Activated effector memory CD4-positive, alpha-beta T cell treated with anti-CD3 and anti-CD28 coated beads, Interleukin-2, amount 50 U/mL, for 16 hours (primary cell): Measurements from ENCODE around the gene ZSCAN31.
"Not testable (repeated sequence)": the region's sequence is repeated elsewhere in the genome, so short reads cannot be mapped to it uniquely, and the experiment has no call there.

ENCODE experiments used
- DNase-seq: peaks from one replicate; pipeline ENCODE4 v3.0.0-alpha.2; 2020

Gene ZSCAN31

DNA sequence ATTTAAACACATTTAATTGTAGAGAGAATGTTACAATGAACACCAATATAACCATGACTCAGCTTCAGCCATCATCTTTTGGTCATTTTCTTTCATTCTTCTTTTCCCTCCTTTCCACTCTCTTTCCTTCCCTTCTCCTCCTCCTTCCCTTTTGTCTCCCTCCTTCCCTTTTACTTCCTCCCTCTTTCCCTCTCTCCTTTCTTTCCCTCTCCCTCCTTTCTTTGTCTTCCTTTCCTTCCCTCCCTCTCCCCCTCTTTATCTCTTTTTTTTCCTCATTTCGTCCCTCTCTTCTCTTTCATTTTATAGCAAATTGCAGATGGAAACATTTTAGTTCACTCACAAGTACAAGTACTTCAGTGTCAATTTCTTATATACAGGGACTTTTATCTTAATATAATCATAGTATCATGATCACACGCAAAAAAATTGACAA is 15.6 kb upstream of the ZSCAN31 start:
- no peak for DNase-seq

GRCh38 chr6:28351087-28351486 is 15.1 kb upstream of the ZSCAN31 start:
- no peak for DNase-seq

- peak; percentile 95 for DNase-seq
These were observed 14.2 kb upstream of the ZSCAN31 start, which contains the start of gene ZKSCAN3 for GRCh38 chr6:28349892-28350737. Gene ZKSCAN3, plus strand, starts transcription at chr6:28349947. Its CDS starts 9,640 bp downstream, at chr6:28359587.

- DNase-seq, result no peak
These were observed 13.5 kb upstream of the ZSCAN31 start for GRCh38 chr6:28349344-28349891.

- DNase-seq, result no peak
These were observed 11.2 kb upstream of the ZSCAN31 start for GRCh38 chr6:28347119-28347518.

DNA sequence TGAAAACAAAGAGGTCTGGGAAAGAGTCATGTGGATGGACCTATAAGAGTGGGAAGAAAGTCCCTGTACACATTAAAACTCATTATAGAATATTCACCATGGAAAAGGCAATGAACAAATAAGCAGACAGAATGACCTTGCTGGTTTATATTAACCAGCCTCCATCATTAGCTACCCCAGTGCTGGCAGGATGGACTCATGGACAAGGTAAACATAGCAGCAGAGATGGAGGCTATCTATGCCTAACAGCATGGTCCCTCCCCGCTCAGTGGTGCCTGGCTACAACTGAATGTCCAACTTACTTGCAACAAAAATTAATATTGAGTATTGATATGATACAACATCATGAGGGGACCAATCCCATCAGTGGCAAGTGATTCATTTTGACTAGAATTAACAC is 9.3 kb upstream of the ZSCAN31 start:
- DNase-seq, result no peak

- DNase-seq, result no peak
These were observed 8.1 kb upstream of the ZSCAN31 start for GRCh38 chr6:28343898-28344677.

DNA sequence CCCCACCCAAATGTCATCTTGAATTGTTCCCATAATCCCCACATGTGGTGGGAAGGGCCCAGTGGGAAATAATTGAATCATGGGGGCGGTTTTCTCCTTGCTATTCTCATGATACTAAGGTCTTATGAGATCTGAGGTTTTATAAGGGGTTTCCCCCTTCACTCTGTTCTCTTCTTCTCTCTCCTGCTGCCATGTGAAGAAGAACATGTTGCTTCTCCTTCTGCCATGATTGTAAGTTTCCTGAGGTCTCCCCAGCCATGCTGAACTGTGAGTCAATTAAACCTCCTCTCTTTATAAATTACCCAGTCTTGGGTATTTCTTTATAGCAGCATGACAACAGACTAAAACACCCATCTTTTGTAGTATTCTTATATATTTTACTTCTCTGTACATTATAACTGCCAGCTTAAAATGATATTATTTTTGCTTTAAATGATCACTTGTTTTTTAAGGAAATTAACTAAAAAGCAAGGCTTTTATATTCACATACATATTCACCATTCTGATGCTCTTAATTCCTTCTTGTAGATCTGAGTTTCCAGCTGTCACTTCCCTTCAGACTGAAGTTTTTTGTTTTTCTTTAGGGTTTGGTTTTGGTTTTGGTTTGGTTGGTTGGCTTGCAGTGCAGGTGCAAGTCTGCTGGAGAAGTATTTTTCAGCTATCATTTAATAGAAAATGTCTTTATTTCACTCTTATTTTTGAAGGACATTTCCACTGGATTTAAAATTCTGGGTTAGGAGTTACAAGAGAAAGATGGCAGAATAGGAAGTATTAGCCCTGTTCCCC is 4.6 kb upstream of the ZSCAN31 start:
- no peak for DNase-seq

DNA sequence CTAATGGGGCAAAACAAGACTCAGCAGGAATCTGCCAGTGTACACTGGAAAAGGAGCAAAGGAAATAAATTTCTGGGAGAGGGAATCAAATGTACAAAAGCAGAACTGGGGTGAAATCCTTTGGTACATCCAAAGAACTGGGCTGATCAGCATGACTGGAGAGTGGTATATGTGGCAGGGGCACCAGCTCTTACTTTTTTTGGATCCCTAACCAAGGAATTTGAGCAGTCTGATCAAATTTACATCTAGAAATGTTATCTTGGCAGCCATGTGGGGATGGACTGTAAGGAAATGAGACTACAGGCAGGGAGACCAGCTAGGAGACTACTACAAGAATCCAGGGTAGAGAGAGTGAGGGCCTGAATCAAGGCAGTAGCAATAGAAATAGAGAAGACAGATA is 1.2 kb upstream of the ZSCAN31 start:
- DNase-seq, result no peak

DNA sequence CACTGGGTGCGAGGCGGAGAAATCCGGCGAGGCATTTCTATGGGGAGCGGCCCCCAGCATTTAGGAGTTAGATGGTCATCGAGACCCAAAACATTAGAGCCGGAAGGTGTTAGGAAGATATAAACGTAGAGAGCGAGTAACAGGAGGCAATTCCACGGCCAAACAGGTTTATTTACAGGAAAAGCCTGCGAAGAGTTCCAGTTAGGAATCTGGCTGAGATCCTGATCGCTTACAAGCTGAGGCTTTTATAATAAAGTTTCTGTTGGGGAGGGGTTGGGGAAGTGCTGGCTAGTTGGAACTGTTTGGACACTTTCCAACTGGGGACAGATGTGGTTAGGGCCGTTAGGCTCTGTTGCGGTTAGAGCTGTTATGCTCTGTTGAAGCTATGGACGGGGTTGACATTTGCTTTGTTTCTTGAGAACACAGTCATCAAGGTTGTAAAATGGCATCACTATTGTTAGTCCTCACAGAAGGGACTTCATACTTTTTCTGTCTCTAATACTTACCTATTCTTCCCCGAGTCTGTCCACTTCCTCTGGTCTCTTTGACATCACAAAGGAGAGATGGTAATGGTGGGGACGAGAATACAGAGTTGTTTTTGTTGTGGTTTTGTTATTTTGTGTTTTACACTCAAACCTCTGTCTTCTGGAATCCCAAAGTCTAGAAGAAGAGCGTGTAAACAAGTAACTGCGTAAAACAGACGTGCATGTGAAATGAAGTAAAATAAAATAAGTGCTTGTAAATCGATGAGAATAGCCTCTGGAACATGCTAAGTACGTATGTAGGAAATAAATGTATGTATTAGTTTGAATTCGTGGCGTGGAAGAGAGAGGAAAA is 554 bp upstream of the ZSCAN31 start:
- DNase-seq, result peak; percentile 63

- DNase-seq, result peak; percentile 64
These were observed 846 bp downstream of the ZSCAN31 start for GRCh38 chr6:28335040-28335563.

DNA sequence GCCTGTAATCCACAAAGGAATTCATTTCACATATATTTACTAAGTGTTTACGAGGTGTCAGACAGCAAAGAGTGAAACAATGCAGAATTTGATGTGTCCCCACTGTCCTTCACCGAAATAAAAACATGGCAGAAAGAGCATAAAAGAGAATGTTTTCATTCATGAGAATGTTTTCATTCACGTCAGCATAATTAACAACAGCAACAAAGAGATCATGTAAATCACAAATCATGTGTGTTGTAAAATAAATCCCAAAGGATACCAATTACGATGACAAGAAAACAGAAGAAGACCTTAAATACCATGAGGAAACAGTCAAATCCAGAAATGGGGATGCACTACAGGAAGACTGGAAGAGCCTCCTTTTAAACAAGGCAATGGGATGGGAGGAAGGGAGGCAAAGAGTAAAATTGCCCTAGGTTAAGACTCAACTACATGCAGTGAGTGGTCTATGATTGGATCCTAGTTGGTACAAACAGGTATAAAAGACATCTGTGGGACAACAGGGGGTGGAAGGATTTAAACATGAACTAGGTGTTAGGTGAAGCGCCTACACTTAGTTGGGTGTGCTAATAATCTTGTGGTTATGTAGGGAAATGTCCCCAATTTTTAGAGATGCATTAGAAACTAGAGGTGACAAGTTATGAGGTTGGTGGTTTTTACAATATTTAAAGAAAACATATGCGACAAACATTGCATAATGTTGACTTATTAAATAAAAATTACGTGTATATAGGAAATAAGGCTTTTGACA is 1.5 kb downstream of the ZSCAN31 start:
- DNase-seq, result no peak

DNA sequence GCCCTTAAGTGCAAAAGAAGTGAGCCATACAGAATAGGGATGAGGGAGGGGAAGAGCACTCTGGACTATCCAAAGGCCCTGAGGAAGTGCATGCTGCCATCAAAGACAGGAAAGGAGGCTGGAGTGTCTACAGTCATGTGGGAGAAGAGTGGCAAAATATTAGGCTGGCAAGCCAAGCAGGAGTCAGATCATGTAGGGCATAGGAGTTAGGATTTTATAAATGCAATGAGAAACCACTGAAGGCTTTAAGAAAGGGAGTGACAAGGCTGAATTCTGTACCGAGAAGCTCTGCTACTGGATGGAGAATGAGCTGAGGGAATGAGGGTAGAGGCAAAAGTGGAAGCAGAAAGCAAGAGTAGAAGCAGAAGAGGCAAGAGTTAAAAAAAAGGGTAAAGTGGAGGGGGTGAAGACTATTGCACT is 2.3 kb downstream of the ZSCAN31 start:
- DNase-seq, result no peak

- DNase-seq, result no peak
These were observed 2.9 kb downstream of the ZSCAN31 start for GRCh38 chr6:28333047-28333446.

- DNase-seq, result no peak
These were observed 5.9 kb downstream of the ZSCAN31 start for GRCh38 chr6:28330041-28330440.

- no peak for DNase-seq
These were observed 9.5 kb downstream of the ZSCAN31 start for GRCh38 chr6:28326371-28326948.

DNA sequence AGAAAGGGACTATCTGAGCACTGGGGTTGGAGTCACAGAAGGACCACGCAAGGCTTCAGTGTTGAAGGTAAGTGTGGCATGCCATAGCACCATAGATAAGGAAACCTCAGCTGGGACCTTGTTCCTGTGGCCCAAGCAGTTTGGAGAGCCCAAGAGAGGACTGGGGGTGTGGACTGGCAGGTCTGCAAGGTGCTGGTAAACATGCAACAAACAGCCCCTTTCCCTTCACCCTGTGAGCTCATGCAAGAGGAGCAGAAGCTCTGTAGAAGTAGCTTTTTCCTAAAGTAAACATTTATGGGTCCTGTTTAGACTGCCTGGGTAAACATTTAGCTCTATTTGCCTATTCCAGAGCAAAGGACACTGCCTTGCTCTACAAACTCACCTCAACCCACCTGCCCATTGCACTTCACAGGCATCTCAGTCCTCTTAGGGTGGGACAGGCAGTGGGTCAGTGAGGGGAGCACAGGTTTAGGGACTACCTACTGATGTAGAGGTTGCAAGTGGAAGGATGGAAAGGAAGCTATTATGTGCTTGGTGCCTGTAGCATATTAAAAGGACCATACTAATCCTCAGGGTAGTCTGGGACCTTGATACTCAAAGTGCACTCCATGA is 12.0 kb downstream of the ZSCAN31 start:
- no peak for DNase-seq

- DNase-seq, result no peak
These were observed 13.3 kb downstream of the ZSCAN31 start for GRCh38 chr6:28322661-28323060.

DNA sequence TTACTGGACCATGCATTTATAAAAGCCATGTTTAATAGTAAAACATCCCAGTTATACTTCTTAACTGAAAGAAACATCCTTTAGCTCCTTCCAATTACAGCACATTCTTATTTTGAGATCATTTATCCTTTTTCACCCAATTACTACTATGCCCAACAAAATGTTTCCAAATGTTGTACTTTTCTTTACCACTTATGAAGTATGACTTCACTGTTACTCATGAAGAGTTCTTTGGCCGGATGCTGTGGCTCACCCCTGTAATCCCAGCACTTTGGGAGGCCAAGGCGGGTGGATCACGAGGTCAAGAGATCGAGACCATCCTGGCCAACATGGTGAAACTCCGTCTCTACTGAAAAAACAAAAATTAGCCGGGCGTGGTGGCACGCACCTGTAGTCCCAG is 18.1 kb downstream of the ZSCAN31 start:
- DNase-seq, result not testable (repeated sequence)

DNA sequence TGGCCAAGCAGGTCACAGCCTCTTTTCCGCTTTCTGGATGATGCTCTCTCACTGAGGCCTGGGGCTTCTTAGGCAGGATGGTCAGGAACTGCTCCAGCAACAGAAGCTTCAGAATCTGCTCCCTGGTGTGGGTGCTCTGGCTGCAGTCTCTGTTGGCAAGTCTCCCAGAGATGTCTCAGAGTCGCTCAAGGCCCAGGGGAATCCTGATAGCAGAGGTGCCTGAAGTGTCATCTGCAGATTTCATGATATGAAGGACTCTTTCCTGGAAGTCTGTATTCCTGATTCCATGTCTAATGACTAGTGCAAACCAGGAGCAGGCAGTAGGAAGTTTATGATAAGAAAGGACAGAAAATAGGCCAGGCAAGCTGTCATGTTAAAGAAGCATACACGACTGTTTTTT is 20.3 kb downstream of the ZSCAN31 start:
- DNase-seq, result no peak
